GM19397 (cell line): ENCODE data around the gene SGK2.
"Not testable (repeated sequence)": the region's sequence is repeated elsewhere in the genome, so short reads cannot be mapped to it uniquely, and the experiment has no call there.

ENCODE experiments used
- ATAC-seq: cut with Tn5 transposase; IDR thresholded peaks from one replicate; pipeline ENCODE4 v1.9.1; 2021; ENCODE audit warnings: mild to moderate bottlenecking, moderate library complexity; ENCODE audit not compliant: unreplicated experiment

Gene SGK2

DNA sequence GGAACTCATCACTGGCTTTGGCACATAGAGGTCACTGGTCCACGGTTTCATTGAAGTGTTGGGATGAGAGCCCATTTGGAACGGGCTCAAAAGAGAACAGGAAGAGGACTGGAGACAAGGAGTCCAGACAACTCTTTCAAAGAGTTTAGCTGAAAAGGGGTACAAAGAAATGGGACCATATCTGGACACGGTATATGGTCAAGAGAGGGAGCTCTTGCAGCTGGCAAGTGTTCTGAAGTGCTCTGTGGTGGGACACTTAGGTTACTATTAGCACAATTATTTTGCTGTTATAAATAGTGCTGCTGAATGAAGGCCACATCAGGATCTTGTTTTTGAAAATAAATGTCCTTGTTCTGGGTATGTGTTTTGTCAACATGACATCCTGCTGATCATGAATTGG, 4.6 kb downstream of the SGK2 start:
- ATAC-seq, result no peak

DNA sequence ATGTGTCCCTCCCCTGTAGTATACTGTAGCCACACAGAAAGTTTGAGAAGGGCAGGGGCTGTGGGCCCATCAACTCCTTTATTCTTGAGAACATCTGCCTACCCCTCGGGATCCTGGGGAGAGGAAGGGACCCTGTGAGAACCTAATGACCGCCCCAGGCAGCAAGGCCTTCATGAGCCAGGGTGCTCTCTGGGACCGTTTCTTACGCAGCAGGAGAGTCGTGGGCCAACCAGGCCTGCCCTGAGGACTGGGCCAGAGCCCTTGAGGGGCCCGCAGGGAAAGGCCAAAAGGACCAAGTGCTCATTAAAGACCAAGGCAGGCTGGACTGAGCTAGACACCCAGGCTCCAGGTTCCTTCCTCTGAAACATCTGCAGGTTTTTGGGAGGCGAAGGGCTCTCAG, 5.2 kb downstream of the SGK2 start:
- no peak for ATAC-seq

DNA sequence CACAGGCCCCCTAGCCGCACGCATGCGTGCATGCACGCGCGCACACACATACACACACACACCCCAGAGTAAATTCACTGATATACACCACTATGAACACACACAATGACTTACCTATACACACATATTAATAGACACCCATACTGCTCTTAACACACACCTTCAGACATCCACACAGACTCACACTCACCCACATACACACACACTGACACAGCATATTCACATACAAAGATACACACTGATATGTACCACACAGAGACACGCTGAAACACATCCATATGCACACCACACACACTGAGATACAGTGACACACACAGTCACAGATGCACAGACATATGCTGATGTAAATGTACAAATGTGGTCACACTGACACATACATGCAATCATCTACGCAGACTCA, 5.6 kb downstream of the SGK2 start:
- no peak for ATAC-seq

DNA sequence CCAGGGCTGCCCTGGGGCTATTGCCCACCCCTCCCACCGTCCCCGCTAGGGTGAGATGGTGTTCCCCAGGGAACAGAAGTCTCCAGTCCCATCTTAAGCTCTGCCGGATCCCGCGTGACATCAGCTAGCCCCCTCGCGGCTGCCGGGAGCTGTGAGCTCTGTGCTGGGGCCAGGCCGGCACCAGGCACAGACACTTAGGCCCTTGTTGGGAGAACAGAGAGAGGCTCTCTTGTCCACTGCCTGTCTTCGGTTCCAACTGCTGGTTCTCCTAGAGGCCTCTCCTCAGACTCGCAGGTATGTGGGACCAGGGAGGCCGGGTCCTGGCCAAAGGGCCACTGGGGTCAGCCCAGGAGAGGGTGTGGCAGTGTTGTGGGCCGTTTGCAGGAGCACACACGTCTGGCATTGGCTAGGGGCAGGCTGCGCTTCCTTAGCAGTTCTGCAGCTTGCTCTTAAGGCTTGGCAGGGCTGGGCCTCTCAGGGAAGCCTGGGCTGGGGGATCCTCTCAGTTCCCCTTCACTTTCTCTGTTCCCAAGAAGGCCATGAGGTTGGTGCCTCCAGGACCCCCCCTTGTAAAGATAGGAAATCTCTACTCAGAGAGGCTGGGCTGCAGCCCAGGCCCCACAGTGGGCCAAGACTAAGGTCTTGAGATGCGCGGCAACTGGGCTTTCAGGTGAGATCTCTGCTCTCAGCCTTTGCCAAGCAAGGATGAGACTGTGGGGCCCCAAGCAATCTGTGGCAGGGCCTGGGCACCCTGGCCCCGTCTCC, 6.3 kb downstream of the SGK2 start:
- no peak for ATAC-seq

DNA sequence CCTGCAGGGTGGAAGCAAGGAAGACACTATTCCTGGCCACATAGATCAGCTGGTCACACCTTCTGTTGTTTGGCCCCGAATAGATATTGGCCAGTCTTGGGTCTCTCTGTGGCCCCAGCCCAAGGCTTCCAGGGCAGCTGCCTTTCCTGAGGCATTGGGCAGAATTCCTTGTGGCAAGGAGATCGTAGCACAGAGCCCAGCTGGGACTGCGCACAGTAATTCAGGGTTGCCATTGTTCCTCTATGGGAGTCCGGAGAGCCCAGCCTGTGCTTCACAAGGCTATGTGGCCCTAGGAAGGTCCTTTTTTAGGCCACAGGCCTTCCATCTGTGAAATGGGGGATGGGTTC, 6.9 kb downstream of the SGK2 start:
- ATAC-seq, result no peak

DNA sequence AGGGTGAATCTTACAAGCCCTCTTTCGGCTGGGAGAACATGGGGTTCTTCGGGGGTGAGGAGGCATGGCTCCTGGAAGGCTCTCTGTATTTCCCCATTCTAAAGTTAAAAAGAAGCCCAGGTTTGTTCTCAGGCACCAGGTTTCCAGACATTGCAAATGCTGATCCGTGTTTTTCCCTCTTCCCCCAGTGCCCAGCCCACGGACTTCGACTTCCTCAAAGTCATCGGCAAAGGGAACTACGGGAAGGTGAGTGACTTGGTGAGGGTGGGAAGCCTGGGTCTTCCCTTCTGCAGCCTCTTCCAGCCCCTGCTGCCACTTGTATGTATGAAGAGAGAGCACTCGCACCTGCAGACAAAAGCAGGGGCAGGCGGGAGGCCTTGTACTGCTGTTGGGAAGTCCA, 8.7 kb downstream of the SGK2 start:
- ATAC-seq, result no peak

DNA sequence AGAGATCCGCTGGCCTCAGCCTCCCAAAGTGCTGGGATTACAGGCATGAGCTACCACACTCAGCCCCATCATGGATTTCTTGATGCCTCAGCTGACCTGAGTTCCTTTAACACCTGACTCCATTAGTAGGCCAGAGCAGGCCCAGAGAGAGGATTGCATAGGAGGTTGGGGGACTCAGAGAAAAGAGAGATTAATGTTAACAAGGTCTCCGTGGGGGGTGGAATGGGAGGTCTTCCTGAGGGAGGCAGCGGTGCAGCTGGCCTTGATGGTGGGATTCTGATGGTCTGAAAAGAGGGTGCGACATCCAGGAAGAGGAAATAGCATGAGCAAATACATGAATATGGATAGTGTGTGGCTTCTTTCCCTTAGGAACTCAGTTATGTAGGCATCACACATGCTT, 9.9 kb downstream of the SGK2 start:
- no peak for ATAC-seq

DNA sequence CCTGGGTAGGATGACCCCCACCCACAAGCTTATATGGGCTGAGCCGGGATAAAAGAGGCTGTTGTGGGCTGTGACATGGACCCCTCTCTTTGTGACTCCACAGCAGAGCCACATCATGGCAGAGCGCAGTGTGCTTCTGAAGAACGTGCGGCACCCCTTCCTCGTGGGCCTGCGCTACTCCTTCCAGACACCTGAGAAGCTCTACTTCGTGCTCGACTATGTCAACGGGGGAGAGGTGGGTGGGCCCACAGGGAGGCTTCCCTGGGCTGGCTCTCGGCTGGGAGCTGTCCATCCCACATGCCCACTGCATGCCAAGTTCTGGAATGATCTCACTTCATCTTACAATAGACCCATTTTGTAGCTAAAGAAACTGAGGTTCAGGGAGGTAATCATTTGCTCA, 10.5 kb downstream of the SGK2 start:
- no peak for ATAC-seq

DNA sequence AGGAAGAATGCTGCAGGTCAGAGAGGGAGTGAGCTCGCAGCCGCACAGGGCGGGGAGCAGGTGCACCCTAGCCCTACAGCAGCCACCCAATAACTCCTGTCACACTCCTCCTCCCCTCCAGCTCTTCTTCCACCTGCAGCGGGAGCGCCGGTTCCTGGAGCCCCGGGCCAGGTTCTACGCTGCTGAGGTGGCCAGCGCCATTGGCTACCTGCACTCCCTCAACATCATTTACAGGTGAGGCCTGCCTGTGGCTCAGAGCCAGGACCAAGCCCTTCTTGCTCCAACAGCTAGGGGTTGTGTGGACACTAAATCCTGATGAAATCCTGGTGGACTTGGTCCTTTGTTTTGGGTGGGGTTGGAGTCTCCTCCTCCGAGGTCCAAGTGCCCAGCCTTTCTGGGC, 11.7 kb downstream of the SGK2 start:
- no peak for ATAC-seq

DNA sequence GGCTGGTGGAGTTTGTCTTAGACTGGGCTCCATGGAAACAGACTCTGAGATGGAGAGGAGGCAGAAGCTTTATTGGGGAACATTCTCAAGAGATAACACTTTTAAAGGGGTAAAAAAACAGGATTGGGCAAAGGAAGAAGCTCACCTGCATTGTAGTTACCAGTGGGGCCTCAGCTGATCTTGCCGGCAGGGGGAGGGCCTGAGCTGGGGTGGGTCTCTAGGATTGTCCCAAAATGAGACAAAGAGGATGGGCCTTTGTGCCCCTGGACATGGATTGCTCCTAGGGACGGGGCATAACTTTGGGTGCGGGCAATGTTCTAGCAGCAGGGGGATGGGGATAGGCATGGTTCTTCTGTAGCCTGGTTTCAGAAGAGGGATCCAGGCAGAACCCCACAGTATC, 12.5 kb downstream of the SGK2 start:
- no peak for ATAC-seq

DNA sequence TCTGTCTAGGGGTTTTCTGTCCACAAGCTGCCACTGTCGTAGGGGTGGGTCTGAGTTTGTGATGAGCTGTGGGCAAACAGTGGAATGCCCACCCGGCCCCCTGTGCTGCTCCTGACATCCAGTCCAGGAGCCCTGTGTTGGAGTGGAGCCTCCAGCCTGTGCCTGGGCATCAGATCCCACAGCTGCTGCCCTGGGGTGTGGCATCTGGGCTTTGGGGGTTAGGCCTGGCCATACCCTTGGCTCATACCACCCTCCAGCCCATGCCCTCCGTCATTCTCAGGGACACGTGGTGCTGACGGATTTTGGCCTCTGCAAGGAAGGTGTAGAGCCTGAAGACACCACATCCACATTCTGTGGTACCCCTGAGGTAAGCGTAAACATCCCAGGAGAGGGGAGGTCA, 12.9 kb downstream of the SGK2 start:
- ATAC-seq, result no peak

DNA sequence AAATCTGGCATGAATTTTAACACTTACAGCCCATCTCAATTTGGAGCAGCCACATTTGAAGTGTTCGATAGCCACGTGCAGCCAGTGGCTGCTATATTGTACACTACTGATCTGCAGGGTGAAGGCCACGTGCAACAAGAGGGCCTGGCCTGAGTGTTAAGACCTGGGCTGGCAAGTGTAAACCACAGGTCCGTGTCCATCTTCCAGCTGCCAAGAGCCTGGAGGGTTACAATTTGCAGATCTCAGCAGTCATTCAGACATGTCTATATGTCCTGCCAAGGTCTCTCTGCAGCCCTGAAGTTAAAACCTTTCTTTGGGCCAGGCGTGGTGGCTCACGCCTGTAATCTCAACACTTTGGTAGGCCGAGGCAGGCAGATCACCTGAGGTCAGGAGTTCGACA, 14.1 kb downstream of the SGK2 start:
- no peak for ATAC-seq

DNA sequence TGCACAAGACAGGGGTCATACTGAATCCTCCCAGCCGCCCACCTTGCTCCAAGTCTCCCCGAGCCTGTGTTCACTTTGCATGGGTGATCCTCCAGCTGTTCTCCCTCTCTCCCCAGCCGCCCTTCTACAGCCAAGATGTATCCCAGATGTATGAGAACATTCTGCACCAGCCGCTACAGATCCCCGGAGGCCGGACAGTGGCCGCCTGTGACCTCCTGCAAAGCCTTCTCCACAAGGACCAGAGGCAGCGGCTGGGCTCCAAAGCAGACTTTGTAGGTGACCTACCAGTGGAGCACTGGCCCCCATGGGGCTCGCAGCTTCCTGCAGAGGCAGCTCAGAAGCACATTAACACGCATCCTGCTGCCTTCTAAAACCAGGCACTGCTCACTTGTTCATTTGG, 17.3 kb downstream of the SGK2 start:
- no peak for ATAC-seq

DNA sequence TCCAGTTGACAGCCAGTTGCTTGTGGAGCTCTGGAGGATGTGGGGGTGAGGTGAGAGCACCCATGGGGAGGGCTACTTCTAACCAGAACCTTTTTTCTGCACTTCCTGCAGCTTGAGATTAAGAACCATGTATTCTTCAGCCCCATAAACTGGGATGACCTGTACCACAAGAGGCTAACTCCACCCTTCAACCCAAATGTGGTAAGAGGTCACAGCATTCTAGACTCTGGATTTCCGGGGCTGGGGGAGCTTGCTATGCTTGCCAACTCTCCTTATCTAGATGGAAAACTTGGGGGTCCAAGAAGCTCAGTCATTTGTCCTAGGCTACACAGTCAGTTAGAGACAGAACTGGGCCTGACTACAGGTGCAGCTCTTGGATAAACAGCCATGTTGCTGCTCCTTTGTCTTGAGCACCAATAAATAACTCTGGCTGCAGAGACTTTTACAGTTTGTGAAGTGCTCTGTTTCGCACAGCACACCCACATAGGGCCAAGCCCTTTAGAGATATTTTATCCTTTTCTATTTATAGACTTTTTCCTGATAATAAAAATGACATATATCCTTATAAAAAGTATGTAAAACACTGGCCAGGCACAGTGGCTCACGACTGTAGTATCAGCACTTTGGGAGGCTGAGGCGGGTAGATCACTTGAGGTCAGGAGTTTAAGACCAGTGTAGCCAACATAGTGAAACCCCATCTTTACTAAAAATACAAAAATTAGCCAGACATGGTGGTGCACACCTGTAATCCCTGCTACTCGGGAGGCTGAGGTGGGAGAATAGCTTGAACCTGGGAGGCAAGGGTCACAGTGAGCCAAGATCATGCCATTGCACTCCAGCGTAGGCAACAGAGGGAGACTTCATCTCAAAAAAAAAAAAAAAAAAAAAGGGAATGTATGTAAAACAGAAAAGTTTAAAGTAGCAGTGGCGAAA, 21.3 kb downstream of the SGK2 start:
- no peak for ATAC-seq

DNA sequence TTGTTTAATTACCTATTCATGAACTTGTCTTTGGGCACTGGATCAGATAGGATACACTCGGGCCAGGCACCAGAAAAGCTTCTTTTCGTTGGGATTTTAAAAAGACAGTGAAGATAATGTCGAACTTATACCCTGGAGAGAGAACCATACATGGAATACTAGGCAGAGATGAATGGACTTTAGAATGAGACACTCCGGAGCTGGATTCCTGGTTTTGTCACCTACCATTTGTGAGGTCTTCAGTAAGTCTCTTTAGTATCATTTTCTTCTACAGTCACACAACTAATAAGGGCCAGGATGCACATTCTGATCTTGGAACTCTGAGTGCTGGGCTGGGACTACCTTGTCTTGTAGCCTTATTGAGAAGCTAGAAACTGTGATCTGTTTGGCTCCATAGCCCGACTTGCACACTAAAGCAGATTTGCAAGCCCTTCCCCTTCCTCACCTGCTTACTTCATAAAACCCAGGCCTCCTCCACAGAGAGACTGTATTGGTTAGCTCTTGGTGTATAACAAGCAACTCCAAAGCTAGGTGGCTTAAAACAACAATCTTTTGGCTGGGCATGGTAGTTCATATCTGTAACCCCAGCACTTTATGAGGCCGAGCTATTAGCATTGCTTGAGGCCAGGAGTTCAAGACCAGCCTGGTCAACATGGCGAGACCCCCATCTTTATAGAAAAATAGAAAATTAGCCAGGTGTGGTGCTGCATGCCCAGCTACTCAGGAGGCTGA, 24.5 kb downstream of the SGK2 start:
- no peak for ATAC-seq

DNA sequence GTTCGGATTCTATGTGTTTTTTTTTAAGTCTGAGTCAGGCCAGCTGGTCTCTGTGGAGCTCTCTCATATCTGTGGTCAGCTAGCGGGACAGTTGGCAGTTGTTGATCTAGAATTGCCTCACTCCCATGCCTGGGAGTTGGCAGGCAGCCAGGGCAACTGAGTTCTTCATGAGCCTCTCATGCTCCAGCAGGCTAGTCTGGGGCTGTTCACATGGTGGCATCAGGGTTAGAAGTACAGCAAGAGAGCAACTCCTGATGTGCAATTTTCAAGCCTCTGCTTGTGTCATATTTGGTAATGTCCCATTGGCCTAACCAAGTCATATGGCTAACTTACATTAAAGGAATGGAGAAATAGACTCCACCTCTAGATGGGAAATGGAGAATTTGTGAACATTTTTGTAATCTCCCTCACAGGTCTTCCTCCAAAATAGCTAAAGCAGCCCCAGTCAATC, 25.2 kb downstream of the SGK2 start:
- no peak for ATAC-seq

DNA sequence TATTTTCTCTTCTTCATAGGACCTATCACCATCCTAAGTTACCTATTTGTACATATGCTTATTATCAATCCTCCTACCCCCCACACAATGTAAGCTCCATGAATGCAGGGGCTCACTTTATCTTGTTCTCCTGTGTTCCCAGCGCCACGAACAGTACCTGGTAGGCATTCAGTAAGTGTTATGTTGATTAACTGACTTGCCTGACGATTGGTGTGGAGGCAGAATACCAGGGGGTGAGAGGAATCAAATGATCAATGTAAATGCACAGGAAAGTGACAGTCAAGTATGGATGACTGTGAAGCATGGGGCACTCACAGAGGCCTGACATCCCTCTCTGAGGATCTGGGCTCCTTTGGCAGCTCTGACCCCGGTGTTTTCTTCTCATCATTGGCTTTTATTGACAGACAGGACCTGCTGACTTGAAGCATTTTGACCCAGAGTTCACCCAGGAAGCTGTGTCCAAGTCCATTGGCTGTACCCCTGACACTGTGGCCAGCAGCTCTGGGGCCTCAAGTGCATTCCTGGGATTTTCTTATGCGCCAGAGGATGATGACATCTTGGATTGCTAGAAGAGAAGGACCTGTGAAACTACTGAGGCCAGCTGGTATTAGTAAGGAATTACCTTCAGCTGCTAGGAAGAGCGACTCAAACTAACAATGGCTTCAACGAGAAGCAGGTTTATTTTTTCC, 25.8 kb downstream of the SGK2 start:
- ATAC-seq, result no peak

DNA sequence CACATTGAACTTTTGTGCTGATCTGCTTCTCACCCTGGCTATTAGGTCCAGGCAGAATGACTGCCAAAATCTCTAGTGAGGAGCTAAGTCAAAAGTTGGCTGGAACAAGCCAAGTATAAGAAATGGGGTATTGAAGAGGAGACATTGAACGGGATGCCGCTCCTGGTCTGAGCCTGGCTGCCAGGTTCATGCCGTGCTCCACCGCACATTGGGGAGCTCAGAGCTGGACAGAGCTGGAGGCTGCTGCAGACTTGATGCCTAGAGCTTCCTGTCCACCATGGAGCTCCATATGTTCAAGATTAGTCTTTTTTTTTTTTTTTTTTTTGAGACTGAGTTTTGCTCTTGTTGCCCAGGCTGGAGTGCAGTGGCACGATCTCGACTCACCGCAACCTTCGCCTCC, 27.8 kb downstream of the SGK2 start:
- ATAC-seq, result no peak

DNA sequence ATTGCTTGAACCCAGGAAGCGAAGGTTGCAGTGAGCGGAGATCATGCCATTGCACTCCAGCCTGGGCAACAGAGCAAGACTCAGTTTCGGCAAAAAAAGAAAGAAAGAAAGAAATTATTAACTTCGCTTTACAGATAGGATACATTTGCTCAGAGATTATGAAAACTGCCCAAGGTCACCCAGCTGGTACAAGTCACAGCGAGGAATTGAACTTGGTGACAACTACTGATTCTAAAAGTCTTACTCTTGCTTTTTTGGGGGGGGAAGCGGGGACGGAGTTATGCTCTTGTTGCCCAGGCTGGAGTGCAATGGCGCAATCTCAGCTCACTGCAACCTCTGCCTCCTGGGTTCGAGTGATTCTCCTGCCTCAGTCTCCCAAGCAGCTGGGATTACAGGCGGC, 29.7 kb downstream of the SGK2 start:
- not testable (repeated sequence) for ATAC-seq

DNA sequence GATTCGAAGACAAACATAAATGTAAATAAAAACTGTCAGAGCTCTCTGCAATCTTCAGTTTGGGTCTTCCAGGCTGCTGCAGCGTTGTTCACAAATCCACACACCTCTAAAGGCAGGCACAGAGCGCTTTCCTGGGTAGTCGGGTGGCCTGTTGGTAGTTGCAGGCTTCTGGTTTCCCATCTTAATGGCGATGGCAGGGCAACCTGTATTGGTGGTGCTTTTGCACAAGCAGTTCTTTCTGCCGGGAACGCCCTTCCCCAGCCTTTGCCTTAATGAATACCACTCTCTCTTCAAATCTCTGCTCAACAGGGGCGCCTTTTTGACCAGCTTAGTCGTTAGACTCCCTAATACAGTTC, 31.2 kb downstream of the SGK2 start:
- ATAC-seq, result no peak
